GM12878 (cell line): ENCODE results near the gene UQCC2. TPM values are rescaled to one million over a fixed set of nuclear protein-coding genes. Genes with fewer than 3 reads are reported as not detected.

Experiments used
- CEBPZ ChIP-seq: fragments of 150-350 bp; IDR thresholded peaks from 2 replicates; pipeline ENCODE4 v1.6.1; 2016; ENCODE audit warnings: low read depth, low read length
- CHD1 ChIP-seq: IDR thresholded peaks from 2 replicates; pipeline ENCODE4 v1.6.1; 2012; ENCODE audit warnings: low read depth, low read length, improper control_type of control experiment
- SIN3A ChIP-seq: IDR thresholded peaks from 2 replicates; pipeline ENCODE4 v1.6.1; 2012; ENCODE audit warnings: low read depth, low read length, improper control_type of control experiment
- SPI1 ChIP-seq: IDR thresholded peaks from 2 replicates; pipeline ENCODE4 v1.6.1; 2011; ENCODE audit warnings: low read depth, mild to moderate bottlenecking, low read length, moderate library complexity, borderline replicate concordance; ENCODE audit not compliant: insufficient read depth
- TBL1XR1 ChIP-seq: IDR thresholded peaks from 2 replicates; pipeline ENCODE4 v1.6.1; 2012; ENCODE audit warnings: low read depth, low read length, improper control_type of control experiment
- ZNF207 ChIP-seq: fragments of 450-650 bp; IDR thresholded peaks from 2 replicates; pipeline ENCODE4 v1.6.1; 2014; ENCODE audit warnings: antibody characterized with exemption, mild to moderate bottlenecking, borderline replicate concordance
- ZNF687 ChIP-seq: fragments of 450-650 bp; IDR thresholded peaks from 2 replicates; pipeline ENCODE4 v1.6.1; 2017; ENCODE audit warnings: mild to moderate bottlenecking, moderate library complexity
- polyA plus RNA-seq, 11 experiments: library from polyadenylated mRNA; depleted of rRNA in 4 of 11; unstranded in 6 of 11; stranded (reverse) in 5 of 11; fragments of >200 nt; fragmentation: Nextera tagmentation in 4 of 11; fragmentation: Illumina TruSeq in 1 of 11; extraction: Ambion mirVana in 4 of 11; extraction: Trizol in 1 of 11; gene quantifications; 1 replicate in 1 of 11; 2 replicates in 10 of 11; pipeline versions ENCODE4 v1.2.1 to v1.2.3, GENCODE V29; 2011 to 2016; ENCODE audit warnings: inconsistent platforms in 2 of 11, missing spikeins in 2 of 11, low read depth in 1 of 11
- total RNA-seq, 4 experiments: library from RNA; depleted of rRNA in 3 of 4; stranded (reverse); fragments of >200 nt in 3 of 4; fragmentation: Illumina TruSeq in 1 of 4; extraction: Trizol in 1 of 4; gene quantifications; 2 replicates each; pipeline versions ENCODE4 v1.2.1 to v1.2.3, GENCODE V29; 2013 to 2021
- TF ChIP-seq, protein P1 (sequence below): IDR thresholded peaks from 2 replicates; pipeline ENCODE4 v1.6.1; 2012; ENCODE audit warnings: low read depth, low read length, improper control_type of control experiment

UQCC2 gene
- total and polyA plus RNA-seq, 10 of the 15 experiments (the other 5 are each of a cell fraction or from before 2014, with no cell fraction given) = 40.6 to 478 (median 71.2) TPM

GRCh38 chr6:33725891-33726673 lies 14.6 kb upstream of the UQCC2 start (continued):
- TF ChIP-seq CEBPZ (no peak), SPI1 (no peak), TBL1XR1 (no peak), ZNF207 (no peak), ZNF687 (no peak), CHD1 (no peak), SIN3A (no peak)
- TF ChIP-seq, protein P1, sequence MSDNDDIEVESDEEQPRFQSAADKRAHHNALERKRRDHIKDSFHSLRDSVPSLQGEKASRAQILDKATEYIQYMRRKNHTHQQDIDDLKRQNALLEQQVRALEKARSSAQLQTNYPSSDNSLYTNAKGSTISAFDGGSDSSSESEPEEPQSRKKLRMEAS = no peak
